Measurements from ENCODE around the gene KRIT1.

The KRIT1 gene

GRCh38 chr7:92245487-92246359 lies at the start of gene KRIT1, which contains the start of gene ANKIB1:
Gene KRIT1, minus strand, starts transcription at chr7:92245914. Its CDS starts 3,779 bp downstream, at chr7:92242135.
Gene ANKIB1, plus strand, starts transcription at chr7:92245974. Its CDS starts 49,005 bp downstream, at chr7:92294979.
- TF ChIP-seq CTCF (IDR thresholded peaks at IDR 0.05; ENCODE audit: insufficient read depth, low read depth, low read length, missing control alignments) = no peak
- DNase-seq (ENCODE audit: low read depth) = peak; percentile 82
- H3K4me3 ChIP-seq (ENCODE audit: low read length) = peak within 1 kb of the TSS; percentile 80

GRCh38 chr7:92295391-92295790 lies 49.7 kb upstream of the KRIT1 start:
- no peak overlapping the region for H3K4me3 ChIP-seq (ENCODE audit: low read length)
- no peak for TF ChIP-seq CTCF (IDR thresholded peaks at IDR 0.05; ENCODE audit: insufficient read depth, low read depth, low read length, missing control alignments)
- no peak for DNase-seq (ENCODE audit: low read depth)

GRCh38 chr7:92293896-92294590 lies 48.3 kb upstream of the KRIT1 start:
- no peak overlapping the region for H3K4me3 ChIP-seq (ENCODE audit: low read length)
- TF ChIP-seq CTCF (IDR thresholded peaks at IDR 0.05; ENCODE audit: insufficient read depth, low read depth, low read length, missing control alignments) = no peak
- no peak for DNase-seq (ENCODE audit: low read depth)

- TF ChIP-seq CTCF (IDR thresholded peaks at IDR 0.05; ENCODE audit: insufficient read depth, low read depth, low read length, missing control alignments) = no peak
- DNase-seq (ENCODE audit: low read depth) = no peak
Measured at GRCh38 chr7:92292981-92293380, 47.3 kb upstream of the KRIT1 start.

GRCh38 chr7:92289321-92289720 lies 43.6 kb upstream of the KRIT1 start:
- no peak for DNase-seq (ENCODE audit: low read depth)
- no peak for TF ChIP-seq CTCF (IDR thresholded peaks at IDR 0.05; ENCODE audit: insufficient read depth, low read depth, low read length, missing control alignments)
- no peak overlapping the region for H3K4me3 ChIP-seq (ENCODE audit: low read length)

More at GRCh38 chr7:92292981-92293380, 47.3 kb upstream of the KRIT1 start:
- H3K4me3 ChIP-seq (ENCODE audit: low read length) = no peak overlapping the region

GRCh38 chr7:92282930-92283329 lies 37.2 kb upstream of the KRIT1 start:
- no peak for DNase-seq (ENCODE audit: low read depth)
- no peak for TF ChIP-seq CTCF (IDR thresholded peaks at IDR 0.05; ENCODE audit: insufficient read depth, low read depth, low read length, missing control alignments)
- H3K4me3 ChIP-seq (ENCODE audit: low read length) = no peak overlapping the region

All from epithelial cell of esophagus (primary cell).